Esophagus muscularis mucosa (tissue), 4 donors: ENCODE results near the gene OSBP2. TPM values are rescaled to one million over a fixed set of nuclear protein-coding genes. Genes with fewer than 3 reads are reported as not detected.

Experiments
- DNase-seq: peaks from one replicate; pipeline ENCODE4 v3.0.0-alpha.2; 2017; ENCODE audit errors: extremely low spot score
- H3K27ac ChIP-seq, 4 donors: fragments of 200-600 bp; sonication (generic); replicated peaks in 1 of 4; 1 replicate in 3 of 4; 2 replicates in 1 of 4; pipeline ENCODE4 v1.5.1; 2016 to 2019; ENCODE audit warnings: mild to moderate bottlenecking in 1 of 4
- H3K27me3 ChIP-seq, 4 donors: fragments of 200-600 bp; sonication (generic); one replicate each; pipeline versions ENCODE4 v1.5.1 to v1.6.0; 2016 to 2019
- H3K36me3 ChIP-seq, 4 donors: fragments of 200-600 bp; sonication (generic); one replicate each; pipeline ENCODE4 v1.5.1; 2016 to 2019
- H3K4me1 ChIP-seq, 4 donors: fragments of 200-600 bp; sonication (generic); one replicate each; pipeline ENCODE4 v1.5.1; 2016 to 2019
- H3K4me3 ChIP-seq, 4 donors: fragments of 200-600 bp; sonication (generic); 1 replicate in 2 of 4; 2 replicates in 2 of 4; pipeline ENCODE4 v1.5.1; 2016 to 2019; ENCODE audit warnings: mild to moderate bottlenecking in 4 of 4, moderate library complexity in 1 of 4
- H3K9me3 ChIP-seq, 4 donors: fragments of 200-600 bp; sonication (generic); 1 replicate in 3 of 4; 2 replicates in 1 of 4; pipeline ENCODE4 v1.5.1; 2016 to 2019
- CTCF ChIP-seq, 3 experiments: fragments of 200-600 bp in 2 of 3; fragments of 450-650 bp in 1 of 3; sonication (generic) in 2 of 3; IDR thresholded peaks; one replicate each; pipeline ENCODE4 v1.5.1; 2017 to 2019; ENCODE audit warnings: antibody characterized with exemption in 3 of 3, mild to moderate bottlenecking in 2 of 3, moderate library complexity in 1 of 3
- EP300 ChIP-seq: sonication (generic); formaldehyde crosslinking; IDR thresholded peaks from one replicate; pipeline ENCODE4 v1.6.1; 2017; ENCODE audit warnings: antibody characterized with exemption
- POLR2A ChIP-seq: fragments of 450-650 bp; IDR thresholded peaks from one replicate; pipeline ENCODE4 v1.6.1; 2017; ENCODE audit warnings: antibody characterized with exemption, moderate library complexity, mild to moderate bottlenecking, low read depth
- POLR2AphosphoS5 ChIP-seq, 2 donors: sonication (generic); formaldehyde crosslinking; IDR thresholded peaks; one replicate each; pipeline ENCODE4 v1.6.1; 2017; ENCODE audit warnings: antibody characterized with exemption in 2 of 2
- WGBS: methylation state at CpG from one replicate; pipeline ENCODE4 v1.1.5; 2018; 5-methylcytosine and 5-hydroxymethylcytosine counted together
- intact Hi-C: fragments of 100-400 bp; cut with DNase I; formaldehyde crosslinking; loops from one replicate; pipeline ENCODE4 v1.15.1; 2023
- total RNA-seq, 4 donors: library from RNA; depleted of rRNA; stranded (reverse); fragments of >200 nt; gene quantifications; one replicate each; pipeline versions ENCODE4 v1.1.0 to v1.2.1, GENCODE V29; 2016

OSBP2 gene
- total RNA-seq, 4 donors from 2014 or later = 0.42 to 4.6 (median 2.9) TPM

- no peaks in the 10 kb centered on the region for H3K36me3 ChIP-seq
- H3K27ac ChIP-seq = no peak overlapping the region
- no peaks in the 10 kb centered on the region for H3K27me3 ChIP-seq
- TF ChIP-seq POLR2A (no peak), POLR2AphosphoS5 (IDR thresholded peaks at IDR 0.05) (no peak), CTCF (IDR thresholded peaks at IDR 0.05) (no peak), EP300 (no peak)
- no peaks in the 10 kb centered on the region for H3K4me1 ChIP-seq
- H3K4me3 ChIP-seq = no peak overlapping the region
- WGBS = 84% methylated on average over 5 of the region's 5 CpGs
- no peak for DNase-seq
- intact Hi-C loops = no loop called here
- H3K9me3 ChIP-seq = no peaks in the 10 kb centered on the region
Observed at GRCh38 chr22:30778261-30778660, 83.6 kb downstream of the OSBP2 start.

DNA sequence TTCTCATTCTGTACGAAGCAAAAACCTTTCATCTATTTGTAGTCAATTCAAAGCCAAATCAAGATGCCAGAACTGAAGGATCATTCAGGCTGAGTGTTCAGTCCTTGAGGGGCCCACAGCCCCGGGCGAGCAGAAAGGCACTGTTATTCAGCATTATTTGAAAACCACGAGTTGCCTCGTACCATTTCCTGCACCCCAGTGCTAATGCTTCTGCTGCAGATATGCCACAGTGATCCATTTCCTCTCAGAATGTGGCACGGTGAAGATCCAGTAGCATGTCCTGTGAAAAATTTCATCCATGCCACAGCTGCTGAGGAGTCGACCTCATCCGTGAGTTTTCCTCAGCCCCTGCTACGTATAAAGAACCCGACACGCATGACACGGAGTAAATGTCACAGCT, 85.4 kb downstream of the OSBP2 start:
- no peak for DNase-seq
- Histone ChIP-seq H3K4me3 (no peak overlapping the region), H3K36me3 (no peaks in the 10 kb centered on the region), H3K27ac (no peak overlapping the region), H3K9me3 (no peaks in the 10 kb centered on the region), H3K4me1 (no peaks in the 10 kb centered on the region), H3K27me3 (no peaks in the 10 kb centered on the region)
- TF ChIP-seq POLR2A (no peak), CTCF (IDR thresholded peaks at IDR 0.05) (no peak), EP300 (no peak), POLR2AphosphoS5 (IDR thresholded peaks at IDR 0.05) (no peak)
- intact Hi-C loops = no loop called here
- WGBS = 76% methylated on average over 12 of the region's 12 CpGs

DNA sequence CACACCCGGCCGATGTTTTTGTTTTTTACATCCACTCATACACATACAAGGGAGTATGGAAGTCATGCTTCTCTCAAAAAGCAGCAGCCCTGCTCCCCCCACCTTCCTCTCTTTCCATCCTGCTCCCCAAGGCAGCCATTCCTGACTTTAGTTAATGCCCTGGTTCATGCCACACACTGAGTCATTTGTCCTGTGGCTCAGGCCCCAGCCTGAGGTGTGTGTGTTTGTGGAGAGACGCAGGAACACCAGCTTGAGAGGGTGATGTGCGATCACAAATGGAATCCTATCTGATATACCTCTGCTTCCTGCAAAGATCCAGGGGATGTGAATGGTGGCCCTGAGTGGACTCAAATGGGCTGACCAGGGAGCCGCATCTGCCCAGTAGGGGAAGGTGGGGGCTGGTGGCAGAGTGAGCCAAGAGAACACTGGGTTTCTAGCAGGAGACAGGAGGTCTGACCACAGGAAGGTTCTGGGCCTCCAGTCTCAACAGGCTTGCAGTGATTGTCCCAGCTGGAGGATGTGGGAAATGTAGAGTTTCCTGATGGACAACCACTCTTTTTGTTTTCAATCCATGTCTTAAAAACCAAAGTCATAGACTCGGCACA, 86.7 kb downstream of the OSBP2 start:
- Histone ChIP-seq H3K4me1 (no peaks in the 10 kb centered on the region), H3K9me3 (no peaks in the 10 kb centered on the region), H3K27me3 (no peaks in the 10 kb centered on the region), H3K36me3 (no peaks in the 10 kb centered on the region), H3K4me3 (no peak overlapping the region), H3K27ac (no peak overlapping the region)
- TF ChIP-seq POLR2A = no peak
- no peak for TF ChIP-seq POLR2AphosphoS5 (IDR thresholded peaks at IDR 0.05)
- TF ChIP-seq EP300 = no peak
- no peak for TF ChIP-seq CTCF (IDR thresholded peaks at IDR 0.05)
- no peak for DNase-seq
- intact Hi-C loops = no loop called here
- 89% methylated on average over 6 of the region's 6 CpGs for WGBS

GRCh38 chr22:30782613-30783012, 87.9 kb downstream of the OSBP2 start:
- H3K9me3 ChIP-seq = no peaks in the 10 kb centered on the region
- no peak overlapping the region for H3K4me3 ChIP-seq
- intact Hi-C loops = no loop called here
- no peak for DNase-seq
- no peaks in the 10 kb centered on the region for H3K27me3 ChIP-seq
- WGBS = 81% methylated on average over 5 of the region's 5 CpGs
- TF ChIP-seq EP300 = no peak
- no peak for TF ChIP-seq CTCF (IDR thresholded peaks at IDR 0.05)
- TF ChIP-seq POLR2AphosphoS5 (IDR thresholded peaks at IDR 0.05) = no peak
- TF ChIP-seq POLR2A = no peak
- no peaks in the 10 kb centered on the region for H3K4me1 ChIP-seq
- no peaks in the 10 kb centered on the region for H3K36me3 ChIP-seq
- no peak overlapping the region for H3K27ac ChIP-seq

- no peaks in the 10 kb centered on the region for H3K4me1 ChIP-seq
- TF ChIP-seq CTCF (IDR thresholded peaks at IDR 0.05) (no peak), EP300 (no peak), POLR2AphosphoS5 (IDR thresholded peaks at IDR 0.05) (no peak), POLR2A (no peak)
- no peak for DNase-seq
- intact Hi-C loops = no loop called here
- H3K27me3 ChIP-seq = no peaks in the 10 kb centered on the region
- H3K4me3 ChIP-seq = no peak overlapping the region
- no peak overlapping the region for H3K27ac ChIP-seq
- H3K9me3 ChIP-seq = no peaks in the 10 kb centered on the region
- 90% methylated on average over 2 of the region's 2 CpGs for WGBS
- no peaks in the 10 kb centered on the region for H3K36me3 ChIP-seq
Observed at GRCh38 chr22:30783021-30783420, 88.3 kb downstream of the OSBP2 start.
